Loucy (cell line): ENCODE data around the gene ASTN2.

Experiments
- H2AFZ ChIP-seq: fragments of 200-600 bp; sonication (generic); 2 replicates; pipeline ENCODE4 v1.6.0; 2016; ENCODE audit warnings: antibody characterized with exemption, mild to moderate bottlenecking, low read length, moderate library complexity
- H3F3A ChIP-seq: fragments of 200-600 bp; 2 replicates; pipeline ENCODE4 v1.6.0; 2016; ENCODE audit warnings: antibody characterized with exemption, low read depth, mild to moderate bottlenecking
- H3K27me3 ChIP-seq: fragments of 200-600 bp; sonication (generic); 2 replicates; pipeline ENCODE4 v1.6.1; 2014; ENCODE audit warnings: low read length, mild to moderate bottlenecking; ENCODE audit not compliant: insufficient read depth, poor library complexity, severe bottlenecking
- H3K36me3 ChIP-seq: fragments of 200-600 bp; sonication (generic); 2 replicates; pipeline ENCODE4 v1.6.1; 2016; ENCODE audit warnings: low read length; ENCODE audit not compliant: insufficient read depth
- H3K4me1 ChIP-seq: fragments of 200-600 bp; sonication (generic); 2 replicates; pipeline ENCODE4 v1.5.1; 2014; ENCODE audit warnings: low read length, mild to moderate bottlenecking; ENCODE audit not compliant: insufficient read depth, poor library complexity, severe bottlenecking
- H3K4me2 ChIP-seq: fragments of 200-600 bp; sonication (generic); 2 replicates; pipeline ENCODE4 v1.6.0; 2014; ENCODE audit warnings: antibody characterized with exemption, low read length, low read depth, mild to moderate bottlenecking; ENCODE audit not compliant: poor library complexity, severe bottlenecking
- H3K4me3 ChIP-seq: fragments of 200-600 bp; sonication (generic); 2 replicates; pipeline ENCODE4 v1.5.1; 2014; ENCODE audit warnings: low read length, mild to moderate bottlenecking, mixed read lengths; ENCODE audit not compliant: poor library complexity, severe bottlenecking
- H3K79me2 ChIP-seq: fragments of 200-600 bp; sonication (generic); 2 replicates; pipeline ENCODE4 v1.6.1; 2014; ENCODE audit warnings: low read length; ENCODE audit not compliant: insufficient read depth
- H3K9ac ChIP-seq: fragments of 200-600 bp; sonication (generic); 2 replicates; pipeline ENCODE4 v1.6.0; 2014; ENCODE audit warnings: mild to moderate bottlenecking, low read depth, low read length, moderate library complexity; ENCODE audit not compliant: poor library complexity, severe bottlenecking
- H3K9me2 ChIP-seq: fragments of 200-600 bp; sonication (generic); replicated peaks from 2 replicates; pipeline ENCODE4 v1.6.1; 2016; ENCODE audit warnings: low read depth, low read length, mixed read lengths
- H3K9me3 ChIP-seq: fragments of 200-600 bp; sonication (generic); 2 replicates; pipeline ENCODE4 v1.6.1; 2014; ENCODE audit warnings: mild to moderate bottlenecking, antibody characterized with exemption, low read length, low read depth; ENCODE audit not compliant: insufficient read depth
- H4K20me1 ChIP-seq: fragments of 200-600 bp; sonication (generic); 2 replicates; pipeline ENCODE4 v1.6.0; 2014; ENCODE audit warnings: antibody characterized with exemption, low read length, mild to moderate bottlenecking; ENCODE audit not compliant: insufficient read depth, poor library complexity, severe bottlenecking
- EZH2phosphoT487 ChIP-seq: fragments of 200-600 bp; IDR thresholded peaks from 2 replicates; pipeline ENCODE4 v1.6.1; 2018; ENCODE audit warnings: antibody characterized with exemption, mild to moderate bottlenecking, moderate library complexity, borderline replicate concordance
- TF ChIP-seq, protein P1 (sequence below): fragments of 200-600 bp; sonication (generic); conservative IDR thresholded peaks from 2 replicates; pipeline ENCODE4 v1.5.1; 2014; ENCODE audit warnings: mild to moderate bottlenecking, antibody characterized with exemption, low read length

The ASTN2 gene

DNA sequence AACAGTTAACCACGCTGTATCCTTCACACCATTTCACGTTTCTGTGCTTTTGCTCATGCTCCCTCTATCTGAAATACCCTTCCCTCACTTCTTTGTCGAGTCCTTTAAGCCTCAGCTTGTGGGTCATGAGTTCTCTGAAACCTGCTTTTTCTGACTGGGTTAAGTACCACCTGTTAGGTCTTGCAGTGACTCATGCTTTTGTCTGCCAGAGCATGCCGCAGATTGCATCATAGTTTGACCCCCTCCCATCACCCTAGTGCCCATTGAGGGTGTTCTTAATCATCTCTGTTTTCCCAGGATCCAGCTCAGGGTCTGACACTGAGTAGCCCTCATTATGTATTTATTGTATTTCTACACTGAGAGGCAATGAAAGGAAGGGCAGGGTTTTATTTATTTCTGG is 190.2 kb downstream of the ASTN2 start:
- Histone ChIP-seq H3K79me2 (no peaks in the 10 kb centered on the region), H3K36me3 (no peaks in the 10 kb centered on the region), H4K20me1 (no peaks in the 10 kb centered on the region), H3K4me1 (no peaks in the 10 kb centered on the region), H3F3A (no peaks in the 10 kb centered on the region), H2AFZ (no peak overlapping the region), H3K4me2 (no peak overlapping the region), H3K4me3 (no peak overlapping the region), H3K9ac (no peak overlapping the region), H3K9me2 (no peaks in the 10 kb centered on the region), H3K9me3 (peaks cover 3% of the 10 kb centered on the region; the same call in 1 of the 2 replicates), H3K27me3 (no peaks in the 10 kb centered on the region)
- no peak for TF ChIP-seq EZH2phosphoT487
- TF ChIP-seq, protein P1, sequence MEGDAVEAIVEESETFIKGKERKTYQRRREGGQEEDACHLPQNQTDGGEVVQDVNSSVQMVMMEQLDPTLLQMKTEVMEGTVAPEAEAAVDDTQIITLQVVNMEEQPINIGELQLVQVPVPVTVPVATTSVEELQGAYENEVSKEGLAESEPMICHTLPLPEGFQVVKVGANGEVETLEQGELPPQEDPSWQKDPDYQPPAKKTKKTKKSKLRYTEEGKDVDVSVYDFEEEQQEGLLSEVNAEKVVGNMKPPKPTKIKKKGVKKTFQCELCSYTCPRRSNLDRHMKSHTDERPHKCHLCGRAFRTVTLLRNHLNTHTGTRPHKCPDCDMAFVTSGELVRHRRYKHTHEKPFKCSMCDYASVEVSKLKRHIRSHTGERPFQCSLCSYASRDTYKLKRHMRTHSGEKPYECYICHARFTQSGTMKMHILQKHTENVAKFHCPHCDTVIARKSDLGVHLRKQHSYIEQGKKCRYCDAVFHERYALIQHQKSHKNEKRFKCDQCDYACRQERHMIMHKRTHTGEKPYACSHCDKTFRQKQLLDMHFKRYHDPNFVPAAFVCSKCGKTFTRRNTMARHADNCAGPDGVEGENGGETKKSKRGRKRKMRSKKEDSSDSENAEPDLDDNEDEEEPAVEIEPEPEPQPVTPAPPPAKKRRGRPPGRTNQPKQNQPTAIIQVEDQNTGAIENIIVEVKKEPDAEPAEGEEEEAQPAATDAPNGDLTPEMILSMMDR, result no peak

DNA sequence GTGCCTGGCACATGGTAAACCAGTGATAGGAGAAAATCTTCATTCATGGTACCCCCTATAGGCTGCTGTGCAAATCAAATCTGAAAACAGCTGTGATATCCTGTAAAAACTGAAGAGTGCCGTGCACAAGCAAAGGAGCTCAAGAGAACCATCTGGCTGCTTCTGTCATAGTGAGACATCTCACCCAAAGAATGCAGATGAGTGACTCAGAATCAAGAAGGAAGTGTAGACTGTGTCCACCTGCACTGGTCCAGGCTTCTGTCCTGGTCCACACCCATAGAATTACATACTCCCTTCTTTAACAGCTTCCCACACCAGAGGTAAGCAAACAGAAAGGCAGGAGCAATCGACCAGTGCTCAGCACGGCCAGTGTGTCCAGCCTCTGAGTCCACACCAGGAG is 195.9 kb downstream of the ASTN2 start:
- no peak overlapping the region for H2AFZ ChIP-seq
- H3K4me2 ChIP-seq, result no peak overlapping the region
- H3K79me2 ChIP-seq, result no peaks in the 10 kb centered on the region
- H4K20me1 ChIP-seq, result no peaks in the 10 kb centered on the region
- no peaks in the 10 kb centered on the region for H3K36me3 ChIP-seq
- no peak overlapping the region for H3K9ac ChIP-seq
- H3K9me3 ChIP-seq, result peaks cover 3% of the 10 kb centered on the region; the same call in 1 of the 2 replicates
- TF ChIP-seq, protein P1, result no peak
- TF ChIP-seq EZH2phosphoT487, result no peak
- H3K27me3 ChIP-seq, result no peaks in the 10 kb centered on the region
- no peaks in the 10 kb centered on the region for H3F3A ChIP-seq
- no peak overlapping the region for H3K4me3 ChIP-seq
- H3K4me1 ChIP-seq, result no peaks in the 10 kb centered on the region
- H3K9me2 ChIP-seq, result no peaks in the 10 kb centered on the region

DNA sequence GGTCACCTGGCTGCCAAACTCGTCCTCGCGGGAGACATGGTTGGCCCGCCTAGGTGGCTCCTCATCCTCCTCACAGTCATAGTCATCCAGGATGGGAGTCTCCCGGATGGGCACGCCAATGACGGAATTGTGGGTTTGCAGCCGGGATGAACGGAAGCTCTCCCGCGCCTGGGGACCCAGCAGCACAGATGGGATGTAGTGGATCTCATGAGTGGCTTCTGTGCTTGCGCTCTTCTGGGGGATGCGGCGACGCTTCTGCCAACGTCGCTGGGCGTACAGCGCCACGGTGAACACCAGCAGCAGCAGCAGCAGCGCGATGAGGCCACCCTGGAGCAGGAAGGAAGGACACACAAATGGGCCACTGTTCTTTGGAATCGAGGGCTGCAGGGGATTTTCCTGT is 200.4 kb downstream of the ASTN2 start:
- TF ChIP-seq EZH2phosphoT487, result no peak
- TF ChIP-seq, protein P1, result no peak
- H3K36me3 ChIP-seq, result no peaks in the 10 kb centered on the region

More for the DNA sequence above, 200.4 kb downstream of the ASTN2 start:
- Histone ChIP-seq H3K79me2 (no peaks in the 10 kb centered on the region), H3K4me2 (no peak overlapping the region), H4K20me1 (no peaks in the 10 kb centered on the region), H3K9me2 (no peaks in the 10 kb centered on the region), H3K4me3 (no peak overlapping the region), H2AFZ (no peak overlapping the region), H3K9me3 (no peaks in the 10 kb centered on the region), H3K9ac (no peak overlapping the region), H3K27me3 (no peaks in the 10 kb centered on the region), H3K4me1 (no peaks in the 10 kb centered on the region), H3F3A (no peaks in the 10 kb centered on the region)
